ENCODE results near the gene TAGLN. TPM values are rescaled to one million over a fixed set of nuclear protein-coding genes. Genes with fewer than 3 reads are reported as not detected.

TAGLN gene
- total RNA-seq, 1 experiment from 2014 or later, result 6.6 TPM

- Mint-ChIP-seq H3K4me1 (ENCODE audit: low read depth, unreplicated experiment) (no peaks in the 10 kb centered on the region), H3K36me3 (ENCODE audit: insufficient read depth, unreplicated experiment) (peaks cover 14% of the 10 kb centered on the region)
- CTCF ChIA-PET, result no interaction called here
These were observed 18.2 kb downstream of the TAGLN start for GRCh38 chr11:117217141-117218084.

DNA sequence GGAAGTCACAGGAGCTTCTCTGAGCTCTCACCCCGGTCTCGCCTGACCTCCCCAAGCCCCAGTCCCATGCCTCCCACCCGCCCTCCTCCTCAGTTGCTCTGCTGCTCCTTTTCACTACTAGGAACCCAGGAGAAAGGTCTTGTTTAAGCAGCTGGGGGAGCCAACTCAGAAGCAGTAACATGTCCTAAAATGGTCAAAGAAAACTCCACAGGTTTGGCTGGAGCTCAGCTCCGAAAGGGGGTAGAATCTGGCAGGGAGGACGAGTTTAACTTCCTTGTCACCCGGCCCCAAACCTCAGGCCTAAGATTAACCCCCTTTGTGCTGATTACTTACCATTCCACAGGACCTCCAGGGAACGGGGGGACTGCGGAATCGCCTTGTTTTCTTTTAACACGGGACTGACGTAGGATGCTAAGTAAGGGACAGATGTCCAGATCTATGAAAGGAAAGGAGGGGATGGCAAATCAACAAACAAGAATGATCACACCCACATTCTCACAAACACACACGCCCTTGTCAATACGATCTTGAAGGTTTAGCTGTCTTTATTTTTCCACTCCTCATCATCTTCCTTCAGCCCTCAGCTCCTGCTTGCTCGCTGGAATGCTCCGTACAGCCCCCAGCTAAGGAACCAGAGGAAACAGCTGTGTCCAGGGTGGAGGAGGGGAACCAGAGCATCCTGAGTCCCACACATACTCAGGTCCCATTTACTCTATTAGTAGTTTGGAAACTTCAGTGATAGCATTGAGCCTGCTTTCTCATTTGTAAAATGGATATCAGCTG is 19.2 kb downstream of the TAGLN start:
- H3K4me1 Mint-ChIP-seq (ENCODE audit: low read depth, unreplicated experiment), result no peaks in the 10 kb centered on the region
- no peak overlapping the region for H3K4me3 Mint-ChIP-seq (ENCODE audit: low read depth, unreplicated experiment)
- H3K27ac Mint-ChIP-seq (ENCODE audit: unreplicated experiment), result no peak overlapping the region
- H3K36me3 Mint-ChIP-seq (ENCODE audit: insufficient read depth, unreplicated experiment), result peaks cover 16% of the 10 kb centered on the region
- CTCF ChIA-PET, result no interaction called here
- TF ChIP-seq CTCF (IDR thresholded peaks at IDR 0.05; ENCODE audit: unreplicated experiment), result no peak
- intact Hi-C loops (cut with micrococcal nuclease; ENCODE audit: unreplicated experiment), result no loop called here
- no TSS peak for BruUV-seq (replicated peaks)
- no peaks in the 10 kb centered on the region for H3K27me3 Mint-ChIP-seq (ENCODE audit: unreplicated experiment)
- DNase-seq, result no peak
- H3K9me3 Mint-ChIP-seq (ENCODE audit: low read depth, unreplicated experiment), result no peaks in the 10 kb centered on the region

More at GRCh38 chr11:117217141-117218084, 18.2 kb downstream of the TAGLN start:
- H3K9me3 Mint-ChIP-seq (ENCODE audit: low read depth, unreplicated experiment), result no peaks in the 10 kb centered on the region
- DNase-seq, result no peak
- no TSS peak for BruUV-seq (replicated peaks)
- no peak overlapping the region for H3K4me3 Mint-ChIP-seq (ENCODE audit: low read depth, unreplicated experiment)
- intact Hi-C loops (cut with micrococcal nuclease; ENCODE audit: unreplicated experiment), result no loop called here
- no peak for TF ChIP-seq CTCF (IDR thresholded peaks at IDR 0.05; ENCODE audit: unreplicated experiment)
- no peak overlapping the region for H3K27ac Mint-ChIP-seq (ENCODE audit: unreplicated experiment)
- H3K27me3 Mint-ChIP-seq (ENCODE audit: unreplicated experiment), result no peaks in the 10 kb centered on the region

- Mint-ChIP-seq H3K27me3 (ENCODE audit: unreplicated experiment) (no peaks in the 10 kb centered on the region), H3K27ac (ENCODE audit: unreplicated experiment) (no peak overlapping the region)
- CTCF ChIA-PET, result no interaction called here
These were observed 19.8 kb downstream of the TAGLN start for GRCh38 chr11:117219001-117219400.

More at GRCh38 chr11:117219001-117219400, 19.8 kb downstream of the TAGLN start:
- Mint-ChIP-seq H3K36me3 (ENCODE audit: insufficient read depth, unreplicated experiment) (peaks cover 17% of the 10 kb centered on the region), H3K4me1 (ENCODE audit: low read depth, unreplicated experiment) (no peaks in the 10 kb centered on the region), H3K9me3 (ENCODE audit: low read depth, unreplicated experiment) (no peaks in the 10 kb centered on the region), H3K4me3 (ENCODE audit: low read depth, unreplicated experiment) (no peak overlapping the region)
- intact Hi-C loops (cut with micrococcal nuclease; ENCODE audit: unreplicated experiment), result no loop called here
- DNase-seq, result no peak
- no peak for TF ChIP-seq CTCF (IDR thresholded peaks at IDR 0.05; ENCODE audit: unreplicated experiment)
- no TSS peak for BruUV-seq (replicated peaks)
